Endothelial cell of umbilical vein (primary cell): ENCODE measurements around the gene DNMT1. TPM values are rescaled to one million over a fixed set of nuclear protein-coding genes. Genes with fewer than 3 reads are reported as not detected.

Experiments used
- BruUV-seq: library from RNA; stranded (reverse); fragments of 400-500 nt; replicated peaks from 2 replicates; lab custom pipeline; 2021; lab: Mats Ljungman, UMichigan
- CTCF ChIA-PET: fragments of 300-600, 350-600 bp; sonication (Branson Sonifier 250); formaldehyde crosslinking; loops from one replicate; lab custom pipeline; 2021; ENCODE audit warnings: antibody characterized with exemption, inconsistent platforms; lab: Charles Lee
- POLR2A ChIA-PET: fragments of 300-600, 350-600 bp; sonication (Branson Sonifier 250); formaldehyde crosslinking; loops from one replicate; lab custom pipeline; 2021; ENCODE audit warnings: antibody characterized with exemption, inconsistent platforms; lab: Charles Lee
- DNase-seq: peaks from one replicate; pipeline ENCODE4 v3.0.0-alpha.2; 2011; ENCODE audit warnings: low read depth, low spot score
- FAIRE-seq: peaks from 2 replicates; lab custom pipeline; 2011; peaks lifted over from hg19 to GRCh38; lab: Jason Lieb, UNC
- H2AFZ ChIP-seq: 2 replicates; pipeline ENCODE4 v1.6.0; 2012; ENCODE audit warnings: low read depth, low read length, control low read depth, inconsistent platforms
- H3K27ac ChIP-seq: 2 replicates; pipeline ENCODE4 v1.5.1; 2011; ENCODE audit warnings: low read depth, mild to moderate bottlenecking, control low read depth, low read length, moderate library complexity; ENCODE audit not compliant: insufficient read depth
- H3K27me3 ChIP-seq, 2 experiments: 2 replicates each; pipeline versions ENCODE4 v1.6.0 to v1.6.1; 2011; ENCODE audit warnings: low read length in 2 of 2, mixed read lengths in 1 of 2; ENCODE audit not compliant: control insufficient read depth in 2 of 2, insufficient read depth in 2 of 2
- H3K36me3 ChIP-seq, 2 experiments: 2 replicates in 1 of 2; 3 replicates in 1 of 2; pipeline ENCODE4 v1.5.1; 2011; ENCODE audit warnings: low read length in 2 of 2, mild to moderate bottlenecking in 1 of 2, moderate library complexity in 1 of 2; ENCODE audit not compliant: control insufficient read depth in 2 of 2, insufficient read depth in 2 of 2; ENCODE audit errors: extremely low read depth in 1 of 2
- H3K4me1 ChIP-seq: 3 replicates; pipeline ENCODE4 v1.5.1; 2011; ENCODE audit warnings: mild to moderate bottlenecking, low read length; ENCODE audit not compliant: control insufficient read depth, insufficient read depth; ENCODE audit errors: extremely low read depth
- H3K4me2 ChIP-seq: 2 replicates; pipeline ENCODE4 v1.6.1; 2011; ENCODE audit warnings: low read length, control low read depth, mixed read lengths; ENCODE audit not compliant: insufficient read depth
- H3K4me3 ChIP-seq, 3 experiments: fragments of 200-600 bp in 1 of 3; sonication (generic), shearing (Covaris generic) in 1 of 3; replicated peaks in 1 of 3; 2 replicates each; pipeline ENCODE4 v1.5.1; 2011 to 2016; ENCODE audit warnings: control low read depth in 3 of 3, low read length in 3 of 3, mild to moderate bottlenecking in 2 of 3, inconsistent platforms in 1 of 3, low read depth in 1 of 3, moderate library complexity in 1 of 3; ENCODE audit not compliant: insufficient read depth in 1 of 3
- H3K79me2 ChIP-seq: 2 replicates; pipeline ENCODE4 v1.6.0; 2012; ENCODE audit warnings: low read length, inconsistent platforms; ENCODE audit not compliant: control insufficient read depth, insufficient read depth
- H3K9ac ChIP-seq: replicated peaks from 2 replicates; pipeline ENCODE3; 2011; ENCODE audit warnings: low read length, control low read depth; ENCODE audit not compliant: insufficient read depth; ENCODE audit errors: extremely low read depth
- H3K9me1 ChIP-seq: replicated peaks from 3 replicates; pipeline ENCODE4 v1.6.0; 2011; ENCODE audit warnings: mild to moderate bottlenecking, low read length; ENCODE audit not compliant: control insufficient read depth, insufficient read depth; ENCODE audit errors: extremely low read depth
- H3K9me3 ChIP-seq: replicated peaks from 2 replicates; pipeline ENCODE4 v1.5.1; 2012; ENCODE audit warnings: low read length, inconsistent platforms; ENCODE audit not compliant: control insufficient read depth, insufficient read depth
- H4K20me1 ChIP-seq: replicated peaks from 2 replicates; pipeline ENCODE3; 2011; ENCODE audit warnings: mild to moderate bottlenecking, low read length; ENCODE audit not compliant: control insufficient read depth, insufficient read depth; ENCODE audit errors: extremely low read depth
- CTCF ChIP-seq, 2 donors: IDR thresholded peaks; 1 replicate in 1 of 2; 2 replicates in 1 of 2; pipeline ENCODE4 v1.5.1; 2011; ENCODE audit warnings: low read length in 2 of 2, mild to moderate bottlenecking in 2 of 2, moderate library complexity in 2 of 2, control low read depth in 1 of 2, inconsistent platforms in 1 of 2, low read depth in 1 of 2; ENCODE audit not compliant: insufficient read depth in 1 of 2; ENCODE audit errors: extremely low read depth in 1 of 2
- EZH2 ChIP-seq: IDR thresholded peaks from 2 replicates; pipeline ENCODE4 v1.6.1; 2012; ENCODE audit warnings: borderline replicate concordance, low read depth, mild to moderate bottlenecking, moderate library complexity, low read length, inconsistent platforms; ENCODE audit not compliant: severe bottlenecking
- FOS ChIP-seq: IDR thresholded peaks from 2 replicates; pipeline ENCODE4 v1.6.1; 2011; ENCODE audit warnings: mild to moderate bottlenecking, low read length, moderate library complexity, borderline replicate concordance; ENCODE audit not compliant: insufficient read depth
- GATA2 ChIP-seq: IDR thresholded peaks from 2 replicates; pipeline ENCODE4 v1.7.0; 2011; ENCODE audit warnings: low read depth, mild to moderate bottlenecking, moderate library complexity, mixed read lengths, low read length; ENCODE audit not compliant: insufficient read length, insufficient read depth
- JUN ChIP-seq: IDR thresholded peaks from 2 replicates; pipeline ENCODE4 v1.6.1; 2011; ENCODE audit warnings: borderline replicate concordance, low read depth; ENCODE audit not compliant: insufficient read length, insufficient read depth
- MAX ChIP-seq: IDR thresholded peaks from 2 replicates; pipeline ENCODE4 v1.6.1; 2011; ENCODE audit not compliant: insufficient read depth, insufficient read length
- MYC ChIP-seq: IDR thresholded peaks from one replicate; pipeline ENCODE4 v1.6.1; 2011; ENCODE audit warnings: mild to moderate bottlenecking, low read depth, low read length
- POLR2A ChIP-seq: IDR thresholded peaks from 2 replicates; pipeline ENCODE4 v1.6.1; 2012; ENCODE audit warnings: low read depth, mild to moderate bottlenecking, control low read depth, low read length
- POLR2AphosphoS5 ChIP-seq: IDR thresholded peaks from 2 replicates; pipeline ENCODE4 v1.6.1; 2012; ENCODE audit warnings: low read depth, mild to moderate bottlenecking, control low read depth, low read length, moderate library complexity; ENCODE audit not compliant: insufficient read depth
- dilution Hi-C: fragments of 300-500 bp; cut with MboI; formaldehyde crosslinking; loops from one replicate; pipeline ENCODE4 v1.15.0; 2019; ENCODE audit warnings: low sequenced_read_pairs; ENCODE audit not compliant: extremely low pct_ligation_motif_present
- intact Hi-C: fragments of 100-400 bp; cut with micrococcal nuclease; formaldehyde crosslinking; loops from one replicate; pipeline ENCODE4 v1.10.0; 2022
- polyA plus RNA-seq, 4 experiments: library from polyadenylated mRNA; depleted of rRNA in 3 of 4; stranded (reverse) in 3 of 4; unstranded in 1 of 4; fragments of >200 nt; gene quantifications; 2 replicates each; pipeline versions ENCODE4 v1.2.1 to v1.2.3, GENCODE V29; 2011 to 2012; ENCODE audit warnings: missing spikeins in 1 of 4
- total RNA-seq: library from RNA; stranded (reverse); gene quantifications from 2 replicates; pipeline ENCODE4 v1.2.3, GENCODE V29; 2021

DNMT1 gene
- total and polyA plus RNA-seq, 2 donors (not counting 3 experiments of a cell fraction or from before 2014, with no cell fraction given) = 53.4 to 165 TPM

- Histone ChIP-seq H3K79me2 (peaks cover 26% of the 10 kb centered on the region), H3K4me1 (peaks cover 9% of the 10 kb centered on the region), H3K9me3 (no peaks in the 10 kb centered on the region), H3K9me1 (no peaks in the 10 kb centered on the region), H2AFZ (no peak within 1 kb of the TSS), H3K36me3 (peaks cover 8 to 48% of the 10 kb centered on the region in 2 experiments), H3K27ac (no peak within 1 kb of the TSS), H3K9ac (no peak within 1 kb of the TSS), H3K4me3 (no peak within 1 kb of the TSS), H3K27me3 (no peaks in the 10 kb centered on the region), H3K4me2 (no peak within 1 kb of the TSS), H4K20me1 (no peaks in the 10 kb centered on the region)
- dilution Hi-C loops (no loop called here), intact Hi-C loops (no loop called here)
- BruUV-seq = no TSS peak
- DNase-seq (no peak), FAIRE-seq (no peak)
- CTCF ChIA-PET = no interaction called here
- POLR2A ChIA-PET = no interaction called here
- no peak for TF ChIP-seq FOS
- no peak for TF ChIP-seq GATA2
- no peak for TF ChIP-seq MYC
- no peak for TF ChIP-seq MAX
- TF ChIP-seq POLR2AphosphoS5 = no peak
- no peak for TF ChIP-seq POLR2A
- no peak for TF ChIP-seq JUN
- TF ChIP-seq EZH2 = no peak
- no peak for TF ChIP-seq CTCF (IDR thresholded peaks at IDR 0.05; ENCODE audit: extremely low read depth in 1 of 2, insufficient read depth in 1 of 2, low read depth in 1 of 2, low read length in 2 of 2)
Observed at GRCh38 chr19:10111405-10111811, 83.3 kb downstream of the DNMT1 start, which contains the start of gene P2RY11. Gene P2RY11, plus strand, starts transcription at chr19:10111693. Its CDS starts 29 bp downstream, at chr19:10111722.
